Activated T-cell treated with anti-CD3 and anti-CD28 coated beads, Interleukin-2, amount 50 U/mL, for 72 hours (primary cell): ENCODE measurements around the gene SLC38A2. TPM values are rescaled to one million over a fixed set of nuclear protein-coding genes. Genes with fewer than 3 reads are reported as not detected.
A peak's percentile ranks its signal among the peaks of the same experiment; 100 is the strongest.
"Not testable (repeated sequence)": the region's sequence is repeated elsewhere in the genome, so short reads cannot be mapped to it uniquely, and the experiment has no call there.

Experiments used
- ATAC-seq, 2 donors: fragments of 150-1000 bp; cut with Tn5 transposase; replicated peaks in 1 of 2; 2 replicates each; pipeline ENCODE4 v1.10.0; 2021; ENCODE audit warnings: moderate library complexity in 2 of 2, mild to moderate bottlenecking in 1 of 2
- DNase-seq, 2 donors: peaks; one replicate each; pipeline ENCODE4 v3.0.0; 2021 to 2022; ENCODE audit warnings: mixed read lengths in 1 of 2
- H3K27ac Mint-ChIP-seq: one replicate; pipeline ENCODE4 v1.8.0; 2022; ENCODE audit warnings: mild to moderate bottlenecking, moderate library complexity, mixed read lengths
- H3K27me3 Mint-ChIP-seq: one replicate; pipeline ENCODE4 v1.8.0; 2022; ENCODE audit warnings: low read depth, mixed read lengths
- H3K36me3 Mint-ChIP-seq, 2 donors: one replicate each; pipeline ENCODE4 v1.8.0; 2022; ENCODE audit warnings: mixed read lengths in 2 of 2, mild to moderate bottlenecking in 1 of 2; ENCODE audit not compliant: insufficient read depth in 2 of 2
- H3K4me1 Mint-ChIP-seq: one replicate; pipeline ENCODE4 v1.8.0; 2022; ENCODE audit warnings: low read depth, mixed read lengths
- H3K4me3 Mint-ChIP-seq, 2 donors: one replicate each; pipeline ENCODE4 v1.8.0; 2022; ENCODE audit warnings: mild to moderate bottlenecking in 2 of 2, mixed read lengths in 2 of 2, moderate library complexity in 2 of 2
- H3K9me3 Mint-ChIP-seq, 2 donors: one replicate each; pipeline ENCODE4 v1.8.0; 2022; ENCODE audit warnings: mixed read lengths in 2 of 2
- total RNA-seq, 2 donors: library from RNA; stranded (reverse); gene quantifications; one replicate each; pipeline ENCODE4 v1.2.3, GENCODE V29; 2022

The SLC38A2 gene
- total RNA-seq, 2 donors from 2014 or later = 481 to 496 TPM

GRCh38 chr12:46404225-46404631 is 31.7 kb upstream of the SLC38A2 start:
- H3K27ac Mint-ChIP-seq = no peak overlapping the region
- H3K27me3 Mint-ChIP-seq = no peaks in the 10 kb centered on the region
- H3K9me3 Mint-ChIP-seq = peaks cover 1 to 3% of the 10 kb centered on the region in 2 donors
- no peak overlapping the region for H3K4me3 Mint-ChIP-seq
- peaks cover 3 to 10% of the 10 kb centered on the region in 2 donors for H3K36me3 Mint-ChIP-seq
- no peak for ATAC-seq
- peaks cover 69% of the 10 kb centered on the region for H3K4me1 Mint-ChIP-seq
- DNase-seq = no peak

GRCh38 chr12:46403719-46404070 is 31.1 kb upstream of the SLC38A2 start:
- H3K36me3 Mint-ChIP-seq = peaks cover 3 to 12% of the 10 kb centered on the region in 2 donors

GRCh38 chr12:46402941-46403718 is 30.6 kb upstream of the SLC38A2 start:
- Mint-ChIP-seq H3K27me3 (no peaks in the 10 kb centered on the region), H3K36me3 (peaks cover 3 to 16% of the 10 kb centered on the region in 2 donors), H3K4me1 (peaks cover 77% of the 10 kb centered on the region)

More at GRCh38 chr12:46403719-46404070, 31.1 kb upstream of the SLC38A2 start:
- ATAC-seq = no peak
- DNase-seq = no peak
- Mint-ChIP-seq H3K27me3 (no peaks in the 10 kb centered on the region), H3K9me3 (peaks cover 1 to 3% of the 10 kb centered on the region in 2 donors), H3K27ac (no peak overlapping the region), H3K4me3 (no peak overlapping the region), H3K4me1 (peaks cover 75% of the 10 kb centered on the region)

GRCh38 chr12:46402451-46402850 is 29.9 kb upstream of the SLC38A2 start:
- Mint-ChIP-seq H3K9me3 (peaks cover 1 to 3% of the 10 kb centered on the region in 2 donors), H3K27ac (no peak overlapping the region), H3K4me3 (no peak overlapping the region), H3K27me3 (no peaks in the 10 kb centered on the region), H3K4me1 (peaks cover 70% of the 10 kb centered on the region), H3K36me3 (peaks cover 3 to 19% of the 10 kb centered on the region in 2 donors)
- DNase-seq = no peak
- ATAC-seq = no peak

More at GRCh38 chr12:46402941-46403718, 30.6 kb upstream of the SLC38A2 start:
- H3K9me3 Mint-ChIP-seq = peaks cover 1 to 3% of the 10 kb centered on the region in 2 donors
- ATAC-seq (no peak), DNase-seq (no peak)
- no peak overlapping the region for H3K4me3 Mint-ChIP-seq
- H3K27ac Mint-ChIP-seq = no peak overlapping the region

GRCh38 chr12:46401662-46402061 is 29.1 kb upstream of the SLC38A2 start:
- ATAC-seq (no peak), DNase-seq (no peak)
- Mint-ChIP-seq H3K27me3 (no peaks in the 10 kb centered on the region), H3K4me3 (no peak overlapping the region), H3K36me3 (peaks cover 3 to 19% of the 10 kb centered on the region in 2 donors), H3K9me3 (peaks cover 1 to 3% of the 10 kb centered on the region in 2 donors), H3K4me1 (peaks cover 62% of the 10 kb centered on the region), H3K27ac (no peak overlapping the region)

GRCh38 chr12:46400406-46400805 is 27.8 kb upstream of the SLC38A2 start:
- no peak for DNase-seq
- no peaks in the 10 kb centered on the region for H3K27me3 Mint-ChIP-seq
- no peak overlapping the region for H3K27ac Mint-ChIP-seq
- no peak for ATAC-seq
- H3K4me3 Mint-ChIP-seq = no peak overlapping the region
- H3K9me3 Mint-ChIP-seq = no peaks in the 10 kb centered on the region
- peaks cover 3 to 16% of the 10 kb centered on the region in 2 donors for H3K36me3 Mint-ChIP-seq
- peaks cover 52% of the 10 kb centered on the region for H3K4me1 Mint-ChIP-seq

GRCh38 chr12:46399461-46400248 is 27.1 kb upstream of the SLC38A2 start:
- not testable (repeated sequence) for H3K27ac Mint-ChIP-seq, H3K27me3 Mint-ChIP-seq, H3K9me3 Mint-ChIP-seq, H3K4me3 Mint-ChIP-seq, ATAC-seq, DNase-seq
- peaks cover 3 to 16% of the 10 kb centered on the region in 2 donors for H3K36me3 Mint-ChIP-seq
- H3K4me1 Mint-ChIP-seq = peaks cover 51% of the 10 kb centered on the region

GRCh38 chr12:46396826-46397225 is 24.3 kb upstream of the SLC38A2 start:
- no peaks in the 10 kb centered on the region for H3K27me3 Mint-ChIP-seq
- peaks cover 3 to 18% of the 10 kb centered on the region in 2 donors for H3K36me3 Mint-ChIP-seq
- ATAC-seq = no peak
- H3K27ac Mint-ChIP-seq = no peak overlapping the region
- no peaks in the 10 kb centered on the region for H3K9me3 Mint-ChIP-seq
- H3K4me3 Mint-ChIP-seq = no peak overlapping the region
- DNase-seq = no peak
- H3K4me1 Mint-ChIP-seq = peaks cover 35% of the 10 kb centered on the region

GRCh38 chr12:46395388-46395787 is 22.8 kb upstream of the SLC38A2 start:
- H3K4me1 Mint-ChIP-seq = peaks cover 33% of the 10 kb centered on the region
- peaks cover 1 to 19% of the 10 kb centered on the region in 2 donors for H3K36me3 Mint-ChIP-seq
- no peak overlapping the region for H3K4me3 Mint-ChIP-seq
- no peak for ATAC-seq
- H3K27ac Mint-ChIP-seq = no peak overlapping the region
- H3K9me3 Mint-ChIP-seq = no peaks in the 10 kb centered on the region
- H3K27me3 Mint-ChIP-seq = no peaks in the 10 kb centered on the region
- DNase-seq = no peak

GRCh38 chr12:46391630-46392029 is 19.1 kb upstream of the SLC38A2 start:
- Mint-ChIP-seq H3K4me3 (no peak overlapping the region), H3K27me3 (no peaks in the 10 kb centered on the region), H3K27ac (no peak overlapping the region), H3K4me1 (peaks cover 50% of the 10 kb centered on the region), H3K9me3 (no peaks in the 10 kb centered on the region), H3K36me3 (peaks cover 0 to 5% of the 10 kb centered on the region in 2 donors)
- ATAC-seq (no peak), DNase-seq (no peak)

- H3K27ac Mint-ChIP-seq = peak overlapping the region; percentile 94
- peak in 1 of 2 donors; percentile 26 for DNase-seq
- peak overlapping the region; percentile 27 to 81 for H3K4me3 Mint-ChIP-seq
- ATAC-seq = peak in 1 of 2 donors; percentile 38
- no peaks in the 10 kb centered on the region for H3K27me3 Mint-ChIP-seq
- H3K4me1 Mint-ChIP-seq = peaks cover 51% of the 10 kb centered on the region
- H3K36me3 Mint-ChIP-seq = peaks cover 0 to 5% of the 10 kb centered on the region in 2 donors
- H3K9me3 Mint-ChIP-seq = no peaks in the 10 kb centered on the region
Observed at GRCh38 chr12:46390881-46391280, 18.3 kb upstream of the SLC38A2 start.

GRCh38 chr12:46390304-46390703 is 17.7 kb upstream of the SLC38A2 start:
- Mint-ChIP-seq H3K4me3 (peak overlapping the region; percentile 27 to 81), H3K9me3 (no peaks in the 10 kb centered on the region), H3K4me1 (peaks cover 57% of the 10 kb centered on the region), H3K36me3 (peaks cover 0 to 5% of the 10 kb centered on the region in 2 donors), H3K27me3 (no peaks in the 10 kb centered on the region), H3K27ac (peak overlapping the region; percentile 94)
- ATAC-seq (no peak), DNase-seq (no peak)

GRCh38 chr12:46389031-46389616 is 16.6 kb upstream of the SLC38A2 start:
- H3K4me3 Mint-ChIP-seq = peak overlapping the region in 1 of 2 donors; percentile 15
- H3K9me3 Mint-ChIP-seq = no peaks in the 10 kb centered on the region
- DNase-seq (no peak), ATAC-seq (no peak)
- peaks cover 0 to 5% of the 10 kb centered on the region in 2 donors for H3K36me3 Mint-ChIP-seq
- H3K27me3 Mint-ChIP-seq = no peaks in the 10 kb centered on the region
- H3K27ac Mint-ChIP-seq = no peak overlapping the region
- peaks cover 67% of the 10 kb centered on the region for H3K4me1 Mint-ChIP-seq
